Measurements from ENCODE around the gene KDM4C.
"Not testable (repeated sequence)": the region's sequence is repeated elsewhere in the genome, so short reads cannot be mapped to it uniquely, and the experiment has no call there.

KDM4C gene

DNA sequence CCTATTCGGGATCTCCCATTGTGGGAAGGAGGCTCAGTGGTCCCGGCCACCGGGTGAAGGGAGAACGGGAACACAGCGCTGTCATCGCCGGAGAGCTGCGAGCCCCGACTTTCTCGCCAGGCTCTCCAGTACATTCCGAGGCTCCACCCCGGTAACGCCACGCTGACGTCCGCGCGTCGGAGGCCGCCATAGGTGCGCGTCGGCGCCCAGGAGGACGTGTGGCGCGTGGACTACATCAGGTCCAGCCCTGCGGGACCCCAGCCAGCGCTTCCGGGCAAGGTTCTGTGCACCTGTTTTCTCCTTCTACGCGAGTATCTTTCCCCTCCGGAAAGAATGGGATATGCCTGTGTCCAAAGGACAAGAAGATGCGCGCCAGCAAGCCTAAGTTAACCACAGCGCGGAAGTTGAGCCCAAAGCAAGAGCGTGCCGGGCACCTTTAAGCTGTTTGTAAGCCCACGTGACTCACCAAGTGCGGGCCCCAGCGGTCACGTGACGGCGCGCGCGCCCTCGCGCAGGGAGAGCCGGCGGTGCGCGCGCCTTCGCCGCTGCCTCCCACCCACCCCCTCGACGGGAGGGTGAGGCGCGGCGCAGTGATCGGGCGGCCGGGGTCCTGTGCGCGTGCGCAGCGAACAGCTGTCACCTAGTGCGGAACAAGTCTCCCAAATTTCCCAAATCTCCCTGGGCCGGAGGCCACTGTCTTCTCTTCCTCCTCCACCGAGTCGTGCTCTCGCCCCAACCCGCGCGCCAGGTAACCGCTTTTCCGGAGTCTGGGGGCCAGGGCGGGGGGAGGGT is at the start of gene KDM4C:
KDM4C (plus strand) TSS at position 518 of the 792 bp plus-strand sequence. CDS start 35,016 bp downstream, outside the sequence.
- H3K4me3 ChIP-seq (ENCODE audit: low read depth, low read length): peak within 1 kb of the TSS; percentile 97
- TF ChIP-seq, protein P1, sequence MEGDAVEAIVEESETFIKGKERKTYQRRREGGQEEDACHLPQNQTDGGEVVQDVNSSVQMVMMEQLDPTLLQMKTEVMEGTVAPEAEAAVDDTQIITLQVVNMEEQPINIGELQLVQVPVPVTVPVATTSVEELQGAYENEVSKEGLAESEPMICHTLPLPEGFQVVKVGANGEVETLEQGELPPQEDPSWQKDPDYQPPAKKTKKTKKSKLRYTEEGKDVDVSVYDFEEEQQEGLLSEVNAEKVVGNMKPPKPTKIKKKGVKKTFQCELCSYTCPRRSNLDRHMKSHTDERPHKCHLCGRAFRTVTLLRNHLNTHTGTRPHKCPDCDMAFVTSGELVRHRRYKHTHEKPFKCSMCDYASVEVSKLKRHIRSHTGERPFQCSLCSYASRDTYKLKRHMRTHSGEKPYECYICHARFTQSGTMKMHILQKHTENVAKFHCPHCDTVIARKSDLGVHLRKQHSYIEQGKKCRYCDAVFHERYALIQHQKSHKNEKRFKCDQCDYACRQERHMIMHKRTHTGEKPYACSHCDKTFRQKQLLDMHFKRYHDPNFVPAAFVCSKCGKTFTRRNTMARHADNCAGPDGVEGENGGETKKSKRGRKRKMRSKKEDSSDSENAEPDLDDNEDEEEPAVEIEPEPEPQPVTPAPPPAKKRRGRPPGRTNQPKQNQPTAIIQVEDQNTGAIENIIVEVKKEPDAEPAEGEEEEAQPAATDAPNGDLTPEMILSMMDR (IDR thresholded peaks at IDR 0.05; ENCODE audit: borderline replicate concordance, insufficient read depth, low read depth, low read length): no peak

DNA sequence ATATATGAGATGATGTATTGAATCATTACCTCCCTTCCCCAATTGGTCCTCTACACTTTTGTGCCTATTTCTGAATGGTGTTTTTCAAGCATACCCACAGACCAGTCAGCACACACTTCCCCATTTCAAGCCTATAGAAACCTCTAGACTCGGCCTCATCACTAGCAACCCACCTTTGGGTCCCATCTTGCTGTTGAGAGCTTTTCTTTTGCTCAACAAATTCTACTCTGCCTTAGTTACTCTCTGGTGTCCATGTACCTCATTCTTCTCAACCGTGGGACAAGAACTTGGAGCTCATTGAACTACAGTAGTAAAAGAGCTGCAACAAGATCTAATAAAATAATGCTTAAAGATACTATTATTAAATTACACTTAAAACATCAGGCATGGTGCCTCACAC is 49.0 kb upstream of the KDM4C start:
- TF ChIP-seq, protein P1 (IDR thresholded peaks at IDR 0.05; ENCODE audit: borderline replicate concordance, insufficient read depth, low read depth, low read length): no peak
- H3K4me3 ChIP-seq (ENCODE audit: low read depth, low read length): no peak overlapping the region

DNA sequence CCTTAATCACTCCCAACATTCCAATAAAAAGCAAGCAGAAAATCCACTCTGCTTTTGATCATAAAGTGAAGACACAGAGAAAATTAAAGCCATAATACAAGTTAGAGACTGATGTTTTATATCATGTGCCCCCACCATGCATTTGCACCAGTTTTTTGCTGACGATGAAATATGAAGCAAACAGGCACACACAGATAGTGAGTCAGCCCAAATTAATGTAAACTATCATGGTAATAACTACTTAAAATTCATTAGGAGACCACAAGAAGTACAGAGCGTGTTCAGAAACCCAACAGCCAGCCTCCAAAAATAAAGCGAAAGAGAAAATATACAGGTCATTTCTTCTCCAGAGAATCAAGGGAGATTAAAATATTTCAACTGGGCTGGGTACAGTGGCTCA is 46.4 kb upstream of the KDM4C start:
- TF ChIP-seq, protein P1 (IDR thresholded peaks at IDR 0.05; ENCODE audit: borderline replicate concordance, insufficient read depth, low read depth, low read length): no peak
- no peak overlapping the region for H3K4me3 ChIP-seq (ENCODE audit: low read depth, low read length)

DNA sequence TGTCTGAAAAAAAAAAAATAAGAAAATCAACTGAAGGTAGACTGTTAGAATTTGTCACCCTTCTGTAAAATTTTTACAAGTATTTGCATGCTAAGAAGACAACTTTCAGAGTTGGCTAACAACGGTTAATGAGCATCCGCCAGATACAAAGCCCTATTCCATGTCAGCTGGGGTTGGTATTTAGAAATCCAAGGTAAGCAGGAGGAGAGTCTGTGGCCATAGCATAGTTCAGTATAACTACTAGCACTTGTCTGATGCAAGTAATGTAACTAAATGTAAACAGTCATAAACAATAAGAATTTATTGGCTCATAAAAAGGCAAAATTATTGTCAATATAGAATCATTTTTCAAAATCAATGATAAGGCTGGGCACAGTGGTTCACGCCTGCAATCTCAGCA is 45.7 kb upstream of the KDM4C start:
- TF ChIP-seq, protein P1 (IDR thresholded peaks at IDR 0.05; ENCODE audit: borderline replicate concordance, insufficient read depth, low read depth, low read length): no peak
- no peak overlapping the region for H3K4me3 ChIP-seq (ENCODE audit: low read depth, low read length)

DNA sequence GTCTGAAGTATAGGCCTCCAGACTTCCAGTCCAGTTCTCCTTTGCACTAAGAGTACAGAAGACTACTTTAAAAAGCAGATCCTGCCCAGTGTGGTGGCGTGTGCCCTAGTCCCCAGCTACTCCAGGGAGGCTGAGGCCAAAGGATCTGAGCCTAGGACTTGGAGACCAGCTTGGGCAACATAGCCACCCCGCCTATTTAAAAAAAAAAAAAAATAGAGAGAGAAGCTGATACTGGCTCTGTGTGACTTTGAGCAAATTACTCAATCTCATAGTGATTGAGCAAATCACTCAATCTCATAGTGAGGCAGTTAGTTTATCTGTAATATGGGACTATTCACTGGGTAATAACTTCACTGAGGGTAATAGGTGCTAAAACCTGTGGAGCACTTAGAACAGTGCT is 43.6 kb upstream of the KDM4C start:
- TF ChIP-seq, protein P1 (IDR thresholded peaks at IDR 0.05; ENCODE audit: borderline replicate concordance, insufficient read depth, low read depth, low read length): no peak

DNA sequence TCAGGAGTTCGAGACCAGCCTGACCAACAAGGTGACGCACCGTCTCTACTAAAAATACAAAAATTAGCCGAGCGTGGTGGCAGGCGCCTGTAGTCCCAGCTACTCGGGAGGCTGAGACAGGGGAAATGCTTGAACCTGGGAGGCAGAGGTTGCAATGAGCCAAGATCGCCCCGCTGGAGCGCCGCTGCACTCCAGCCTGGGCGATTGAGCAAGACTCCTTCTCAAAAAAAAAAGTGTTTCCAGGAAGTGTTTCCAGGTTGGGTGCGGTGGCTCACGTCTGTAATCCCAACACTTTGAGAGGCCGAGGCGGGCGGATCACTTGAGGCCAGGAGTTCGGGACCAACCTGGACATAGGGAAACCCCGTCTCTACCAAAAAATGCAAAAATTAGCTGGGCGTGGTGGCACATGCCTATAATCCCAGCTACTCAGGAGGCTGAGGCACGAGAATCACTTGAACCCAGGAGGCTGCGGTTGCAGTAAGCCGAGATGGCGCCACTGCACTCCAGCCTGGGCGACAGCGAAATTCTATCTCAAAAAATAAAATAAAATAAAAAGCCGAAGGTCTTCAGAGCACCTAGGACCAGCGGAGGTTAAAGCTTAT is 42.5 kb upstream of the KDM4C start:
- not testable (repeated sequence) for H3K4me3 ChIP-seq (ENCODE audit: low read depth, low read length)

More for the DNA sequence above, 43.6 kb upstream of the KDM4C start:
- no peak overlapping the region for H3K4me3 ChIP-seq (ENCODE audit: low read depth, low read length)

DNA sequence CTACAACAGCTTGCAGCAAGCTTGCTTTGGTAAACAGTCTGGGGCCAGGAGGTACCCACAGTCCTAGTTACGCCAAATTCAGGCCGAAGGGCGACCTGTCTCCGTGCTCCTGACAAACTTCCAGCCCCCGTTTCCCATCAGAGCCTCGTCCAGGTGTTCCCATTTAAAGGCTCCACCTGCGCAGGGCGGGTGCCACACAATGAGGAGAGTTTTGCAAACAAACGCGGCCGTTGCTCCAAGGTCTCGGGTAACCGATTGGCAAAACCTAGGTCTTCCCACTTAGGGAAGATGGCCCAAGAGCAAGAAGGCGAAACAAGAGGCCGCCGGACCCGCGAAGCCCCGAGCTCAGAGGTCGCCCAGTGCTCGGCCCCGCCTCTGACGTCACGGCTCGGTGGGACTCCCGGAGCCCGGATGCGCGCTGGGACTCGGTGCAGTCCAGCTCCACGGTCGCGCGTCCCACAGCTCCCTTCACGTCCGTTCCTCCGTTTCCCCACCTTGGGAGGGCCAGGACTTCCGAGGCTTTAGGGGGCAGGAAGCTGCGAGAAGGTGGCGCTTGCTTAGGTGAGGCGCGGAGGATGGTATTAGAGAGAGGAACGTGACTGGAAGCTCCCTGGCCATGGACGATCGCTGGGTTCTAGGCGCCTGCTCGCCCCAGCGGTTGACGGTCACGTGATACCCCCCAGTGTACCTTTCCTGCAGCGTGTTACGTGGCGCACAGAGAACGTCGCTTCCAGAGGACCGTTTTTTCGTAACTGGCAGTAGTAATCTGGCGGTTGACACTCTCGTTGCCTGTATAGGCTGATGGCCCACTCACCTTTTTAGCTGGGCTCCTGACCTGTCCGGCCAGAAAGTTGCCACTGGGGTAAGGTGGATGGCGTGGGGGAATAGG is 41.8 kb upstream of the KDM4C start:
- H3K4me3 ChIP-seq (ENCODE audit: low read depth, low read length): peak overlapping the region; percentile 52
- TF ChIP-seq, protein P1 (IDR thresholded peaks at IDR 0.05; ENCODE audit: borderline replicate concordance, insufficient read depth, low read depth, low read length): no peak
